Breast epithelium (tissue), 4 donors: ENCODE measurements around the gene GLO1. TPM values are rescaled to one million over a fixed set of nuclear protein-coding genes. Genes with fewer than 3 reads are reported as not detected.

Source experiments
- DNase-seq, 2 donors: peaks; one replicate each; pipeline ENCODE4 v3.0.0-alpha.2; 2019; ENCODE audit warnings: low spot score in 2 of 2
- H3K27ac ChIP-seq, 2 donors: fragments of 200-600 bp; sonication (generic) in 1 of 2; one replicate each; pipeline ENCODE4 v1.5.1; 2016 to 2019; ENCODE audit warnings: mild to moderate bottlenecking in 1 of 2
- H3K27me3 ChIP-seq, 2 donors: fragments of 200-600 bp; sonication (generic) in 1 of 2; one replicate each; pipeline versions ENCODE4 v1.5.1 to v1.6.0; 2017 to 2019; ENCODE audit warnings: control low read depth in 1 of 2, mild to moderate bottlenecking in 1 of 2
- H3K36me3 ChIP-seq: fragments of 200-600 bp; one replicate; pipeline ENCODE4 v1.5.1; 2019
- H3K4me1 ChIP-seq, 2 donors: fragments of 200-600 bp; sonication (generic); one replicate each; pipeline ENCODE4 v1.5.1; 2016 to 2019; ENCODE audit warnings: control low read depth in 1 of 2
- H3K4me3 ChIP-seq, 3 donors: fragments of 200-600 bp; sonication (generic); 1 replicate in 2 of 3; 2 replicates in 1 of 3; pipeline ENCODE4 v1.5.1; 2016 to 2019; ENCODE audit warnings: mild to moderate bottlenecking in 3 of 3, moderate library complexity in 2 of 3
- H3K9me3 ChIP-seq, 2 donors: fragments of 200-600 bp; sonication (generic) in 1 of 2; one replicate each; pipeline ENCODE4 v1.5.1; 2016 to 2019; ENCODE audit warnings: control low read depth in 1 of 2
- POLR2A ChIP-seq: fragments of 450-650 bp; IDR thresholded peaks from one replicate; pipeline ENCODE4 v1.6.1; 2016; ENCODE audit warnings: antibody characterized with exemption, mild to moderate bottlenecking, moderate library complexity
- POLR2AphosphoS5 ChIP-seq, 3 donors: sonication (generic); formaldehyde crosslinking; IDR thresholded peaks; one replicate each; pipeline ENCODE4 v1.6.1; 2017; ENCODE audit warnings: antibody characterized with exemption in 3 of 3
- intact Hi-C: fragments of 100-400 bp; cut with DNase I; formaldehyde crosslinking; loops from one replicate; pipeline ENCODE4 v1.15.1; 2023; ENCODE audit warnings: low total_unique reads
- total RNA-seq, 3 donors: library from RNA; depleted of rRNA; stranded (reverse); fragments of >200 nt; gene quantifications; one replicate each; pipeline ENCODE4 v1.1.0, GENCODE V29; 2016
- TF ChIP-seq, protein P1 (sequence below), 3 donors: fragments of 450-650 bp; IDR thresholded peaks; one replicate each; pipeline ENCODE4 v1.5.1; 2016 to 2017; ENCODE audit warnings: antibody characterized with exemption in 3 of 3, mild to moderate bottlenecking in 3 of 3, moderate library complexity in 3 of 3

GLO1 gene
- total RNA-seq, 3 donors from 2014 or later, result 59.0 to 113 (median 79.3) TPM

DNA sequence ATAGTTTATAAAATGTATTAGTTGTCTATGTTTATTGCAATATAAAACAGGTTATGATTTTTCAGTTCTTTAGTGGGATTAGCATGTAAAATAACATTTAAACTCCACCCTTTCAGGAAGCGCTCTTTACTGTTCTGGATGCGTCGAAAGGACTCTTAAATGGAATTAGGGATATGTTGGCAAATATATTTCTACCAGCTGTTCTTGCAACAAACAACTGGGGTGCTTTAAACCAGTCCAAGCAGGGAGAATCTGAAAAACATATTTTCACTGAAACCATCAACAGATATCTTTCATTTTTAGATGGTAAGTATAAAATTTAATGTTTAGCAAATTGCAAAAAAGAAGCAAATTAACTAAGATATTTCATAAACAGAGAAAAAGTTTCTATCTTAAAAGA is 34.0 kb upstream of the GLO1 start:
- no peak for DNase-seq
- peaks cover 5 to 10% of the 10 kb centered on the region in 2 donors for H3K9me3 ChIP-seq
- no peak overlapping the region for H3K4me3 ChIP-seq
- no peaks in the 10 kb centered on the region for H3K27me3 ChIP-seq
- TF ChIP-seq POLR2AphosphoS5 (IDR thresholded peaks at IDR 0.05), result no peak
- TF ChIP-seq POLR2A, result no peak
- TF ChIP-seq, protein P1, sequence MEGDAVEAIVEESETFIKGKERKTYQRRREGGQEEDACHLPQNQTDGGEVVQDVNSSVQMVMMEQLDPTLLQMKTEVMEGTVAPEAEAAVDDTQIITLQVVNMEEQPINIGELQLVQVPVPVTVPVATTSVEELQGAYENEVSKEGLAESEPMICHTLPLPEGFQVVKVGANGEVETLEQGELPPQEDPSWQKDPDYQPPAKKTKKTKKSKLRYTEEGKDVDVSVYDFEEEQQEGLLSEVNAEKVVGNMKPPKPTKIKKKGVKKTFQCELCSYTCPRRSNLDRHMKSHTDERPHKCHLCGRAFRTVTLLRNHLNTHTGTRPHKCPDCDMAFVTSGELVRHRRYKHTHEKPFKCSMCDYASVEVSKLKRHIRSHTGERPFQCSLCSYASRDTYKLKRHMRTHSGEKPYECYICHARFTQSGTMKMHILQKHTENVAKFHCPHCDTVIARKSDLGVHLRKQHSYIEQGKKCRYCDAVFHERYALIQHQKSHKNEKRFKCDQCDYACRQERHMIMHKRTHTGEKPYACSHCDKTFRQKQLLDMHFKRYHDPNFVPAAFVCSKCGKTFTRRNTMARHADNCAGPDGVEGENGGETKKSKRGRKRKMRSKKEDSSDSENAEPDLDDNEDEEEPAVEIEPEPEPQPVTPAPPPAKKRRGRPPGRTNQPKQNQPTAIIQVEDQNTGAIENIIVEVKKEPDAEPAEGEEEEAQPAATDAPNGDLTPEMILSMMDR (IDR thresholded peaks at IDR 0.05), result no peak
- intact Hi-C loops, result no loop called here
- H3K36me3 ChIP-seq, result no peaks in the 10 kb centered on the region
- H3K4me1 ChIP-seq, result no peaks in the 10 kb centered on the region
- no peak overlapping the region for H3K27ac ChIP-seq

DNA sequence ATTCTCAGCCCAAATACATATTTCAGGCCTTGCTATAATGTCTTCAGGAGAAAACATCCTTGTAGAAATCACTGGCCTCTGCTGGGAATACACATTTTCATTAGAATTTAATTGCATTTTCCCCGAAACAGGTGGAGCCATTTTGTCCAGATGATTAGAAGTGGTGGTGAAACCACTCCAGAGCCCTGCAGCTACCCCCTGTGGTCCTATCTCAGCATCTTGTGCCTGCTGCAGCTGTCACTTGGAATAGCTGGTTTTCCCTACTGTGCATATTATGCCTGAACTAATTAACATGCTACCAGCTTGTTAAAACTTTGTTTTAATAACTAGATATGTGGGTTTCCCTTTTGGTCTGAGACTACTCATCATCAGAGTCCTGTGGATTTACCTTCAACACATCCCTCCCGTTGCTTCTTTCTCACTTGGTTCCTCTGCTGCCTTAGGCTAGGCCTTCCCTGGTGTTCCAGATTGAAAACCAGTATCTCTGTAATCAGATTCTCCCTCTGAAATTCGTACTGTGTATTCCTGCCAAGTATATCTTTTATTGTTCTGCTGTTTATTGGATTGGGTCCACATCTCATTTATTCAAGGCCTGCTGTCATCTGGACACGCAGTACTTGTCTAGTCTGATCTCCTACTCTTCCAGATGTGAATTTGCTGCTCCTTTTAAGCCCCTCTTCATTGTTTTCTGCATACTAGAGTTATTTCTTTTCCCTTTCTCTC is 27.4 kb upstream of the GLO1 start:
- intact Hi-C loops, result no loop called here
- Histone ChIP-seq H3K27ac (no peak overlapping the region), H3K36me3 (no peaks in the 10 kb centered on the region), H3K4me1 (no peaks in the 10 kb centered on the region), H3K27me3 (no peaks in the 10 kb centered on the region), H3K4me3 (no peak overlapping the region), H3K9me3 (peaks cover 0 to 5% of the 10 kb centered on the region in 2 donors)
- DNase-seq, result no peak
- TF ChIP-seq POLR2A, result no peak
- no peak for TF ChIP-seq POLR2AphosphoS5 (IDR thresholded peaks at IDR 0.05)
- TF ChIP-seq, protein P1 (IDR thresholded peaks at IDR 0.05), result no peak

DNA sequence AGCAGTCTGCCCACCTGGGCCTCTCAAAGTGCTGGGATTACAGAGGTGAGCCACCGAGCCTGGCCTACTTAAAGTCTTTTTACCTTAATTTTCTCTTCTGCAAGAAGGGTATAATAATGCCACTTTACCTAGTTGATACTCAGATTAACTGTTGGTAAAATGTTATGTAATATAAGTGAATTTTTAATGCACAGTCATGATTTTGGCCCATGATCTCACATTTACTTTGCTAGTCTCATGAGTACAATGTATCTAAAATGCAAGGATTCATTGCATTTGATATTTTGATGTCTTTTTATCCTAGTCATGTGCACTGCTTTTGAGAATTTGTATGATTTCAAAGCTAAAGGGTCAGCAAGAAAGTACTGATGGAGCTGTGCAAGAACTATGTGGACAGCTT is 25.3 kb upstream of the GLO1 start:
- intact Hi-C loops, result no loop called here
- H3K36me3 ChIP-seq, result no peaks in the 10 kb centered on the region
- no peak for DNase-seq
- H3K4me3 ChIP-seq, result no peak overlapping the region
- no peaks in the 10 kb centered on the region for H3K4me1 ChIP-seq
- H3K27me3 ChIP-seq, result no peaks in the 10 kb centered on the region
- H3K9me3 ChIP-seq, result no peaks in the 10 kb centered on the region
- H3K27ac ChIP-seq, result no peak overlapping the region
- TF ChIP-seq POLR2A (no peak), POLR2AphosphoS5 (IDR thresholded peaks at IDR 0.05) (no peak)
- TF ChIP-seq, protein P1 (IDR thresholded peaks at IDR 0.05), result no peak

DNA sequence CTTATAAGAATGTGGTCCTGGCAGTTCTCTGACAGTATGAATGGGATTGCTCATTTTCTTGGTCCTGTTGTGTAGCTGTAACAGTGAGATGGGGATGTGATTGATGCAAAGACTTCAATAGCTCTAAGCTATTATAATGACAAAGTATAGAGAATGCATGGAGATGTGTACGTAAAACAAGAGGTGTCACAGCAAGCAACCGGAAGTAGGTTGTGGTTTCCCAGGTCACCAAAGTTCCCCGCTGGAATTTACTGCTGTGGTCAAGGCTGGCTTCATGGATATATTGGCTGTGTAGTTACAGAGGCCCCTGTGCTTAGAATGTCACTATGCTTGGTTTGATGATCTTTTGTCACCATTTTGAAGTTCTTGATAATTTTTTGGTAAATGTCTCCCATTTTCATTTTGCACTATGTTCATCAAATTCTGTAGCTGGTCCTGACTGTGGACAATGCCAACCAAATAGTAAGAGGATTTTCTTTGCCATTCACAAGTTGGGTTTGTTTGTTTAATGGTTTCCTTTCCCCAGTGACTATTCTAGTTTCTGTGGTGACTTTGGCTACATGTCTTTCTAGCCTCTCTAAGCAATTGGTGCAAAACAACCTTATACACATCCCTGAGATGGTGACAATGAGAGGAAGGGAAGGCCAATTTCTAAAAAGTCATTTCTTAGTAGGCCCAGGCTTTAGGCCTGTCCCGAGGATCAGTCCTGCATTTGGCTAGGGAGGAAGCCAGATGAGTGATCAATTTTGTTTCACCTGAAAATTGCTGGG is 22.7 kb upstream of the GLO1 start:
- no peak for DNase-seq
- H3K27ac ChIP-seq, result no peak overlapping the region
- intact Hi-C loops, result no loop called here
- no peaks in the 10 kb centered on the region for H3K9me3 ChIP-seq
- no peaks in the 10 kb centered on the region for H3K36me3 ChIP-seq
- H3K27me3 ChIP-seq, result no peaks in the 10 kb centered on the region
- no peak overlapping the region for H3K4me3 ChIP-seq
- no peaks in the 10 kb centered on the region for H3K4me1 ChIP-seq
- TF ChIP-seq, protein P1 (IDR thresholded peaks at IDR 0.05), result no peak
- no peak for TF ChIP-seq POLR2AphosphoS5 (IDR thresholded peaks at IDR 0.05)
- TF ChIP-seq POLR2A, result no peak

DNA sequence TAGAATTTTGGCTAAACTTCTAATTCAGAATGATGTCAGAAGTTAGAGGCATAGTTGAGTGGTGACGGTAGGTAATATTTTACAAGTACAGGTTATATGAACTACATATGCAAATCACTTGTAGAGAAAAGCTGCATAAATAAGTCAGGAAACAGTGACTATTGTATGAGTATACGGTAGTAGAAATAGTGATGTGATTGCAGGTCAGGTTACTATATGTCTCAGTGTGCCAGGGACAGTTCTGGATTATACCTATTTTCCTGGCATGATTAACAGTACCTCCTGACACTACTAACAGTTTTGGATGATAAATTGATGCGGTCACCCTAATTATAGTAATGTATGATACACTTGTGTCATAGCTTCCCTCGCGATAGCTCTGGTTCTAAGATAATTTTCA is 21.4 kb upstream of the GLO1 start:
- intact Hi-C loops, result no loop called here
- H3K4me3 ChIP-seq, result no peak overlapping the region
- H3K9me3 ChIP-seq, result no peaks in the 10 kb centered on the region
- H3K36me3 ChIP-seq, result no peaks in the 10 kb centered on the region
- peaks cover 0 to 5% of the 10 kb centered on the region in 2 donors for H3K27me3 ChIP-seq
- no peaks in the 10 kb centered on the region for H3K4me1 ChIP-seq
- TF ChIP-seq POLR2AphosphoS5 (IDR thresholded peaks at IDR 0.05) (no peak), POLR2A (no peak)
- TF ChIP-seq, protein P1 (IDR thresholded peaks at IDR 0.05), result no peak
- H3K27ac ChIP-seq, result no peak overlapping the region
- no peak for DNase-seq
